ENCODE data around the gene PGAP3. TPM values are rescaled to one million over a fixed set of nuclear protein-coding genes. Genes with fewer than 3 reads are reported as not detected.
"Not testable (repeated sequence)": the region's sequence is repeated elsewhere in the genome, so short reads cannot be mapped to it uniquely, and the experiment has no call there.

Gene PGAP3
- total RNA-seq, 2 donors from 2014 or later = 7.9 to 16.0 TPM

DNA sequence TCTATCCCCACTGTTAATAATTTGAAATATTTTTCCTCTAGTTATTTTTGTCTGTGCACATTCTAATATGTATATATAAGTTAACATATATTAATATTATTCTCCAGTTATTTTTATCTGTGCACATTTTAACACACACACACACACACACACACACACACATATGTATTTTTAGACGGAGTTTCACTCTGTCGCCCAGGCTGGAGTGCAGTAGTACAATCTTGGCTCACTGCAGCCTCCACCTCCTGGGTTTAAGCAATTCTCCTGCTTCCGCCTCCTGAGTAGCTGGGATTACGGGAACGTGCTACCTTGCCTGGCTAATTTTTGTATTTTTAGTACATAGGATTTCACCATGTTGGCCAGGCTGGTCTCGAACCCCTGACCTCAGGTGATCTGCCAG is 29.8 kb upstream of the PGAP3 start:
- DNase-seq (ENCODE audit: low spot score in 2 of 2) = no peak
- no peaks in the 10 kb centered on the region for H3K9me3 Mint-ChIP-seq
- H3K27ac Mint-ChIP-seq = no peak overlapping the region
- H3K36me3 Mint-ChIP-seq = no peaks in the 10 kb centered on the region
- ATAC-seq = no peak

DNA sequence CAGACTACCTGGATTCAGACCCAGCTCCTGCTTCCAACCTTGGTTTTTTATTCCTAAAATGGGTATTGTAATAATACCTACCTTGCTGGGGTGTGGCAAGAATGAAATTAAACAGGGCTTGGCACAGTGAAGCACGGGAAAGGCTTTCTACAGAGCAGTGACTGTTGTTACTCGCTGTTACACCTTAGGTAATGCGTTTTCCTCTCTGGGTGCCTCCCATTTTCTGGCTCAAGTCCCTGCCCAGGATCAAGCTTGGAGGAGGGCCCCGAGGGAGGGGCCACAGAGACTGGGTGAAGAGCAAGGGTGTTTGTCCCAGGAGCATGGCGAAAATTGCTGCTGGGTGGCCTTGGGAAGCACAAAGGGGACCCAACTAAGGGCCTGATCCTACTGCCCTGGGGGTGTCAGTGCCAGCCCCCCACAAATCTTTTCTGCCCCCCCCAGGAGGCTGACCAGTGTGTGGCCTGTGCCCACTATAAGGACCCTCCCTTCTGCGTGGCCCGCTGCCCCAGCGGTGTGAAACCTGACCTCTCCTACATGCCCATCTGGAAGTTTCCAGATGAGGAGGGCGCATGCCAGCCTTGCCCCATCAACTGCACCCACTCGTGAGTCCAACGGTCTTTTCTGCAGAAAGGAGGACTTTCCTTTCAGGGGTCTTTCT is 29.2 kb upstream of the PGAP3 start:
- DNase-seq (ENCODE audit: low spot score in 2 of 2) = no peak
- no peaks in the 10 kb centered on the region for H3K9me3 Mint-ChIP-seq
- H3K27ac Mint-ChIP-seq = no peak overlapping the region
- no peak for ATAC-seq
- H3K36me3 Mint-ChIP-seq = no peaks in the 10 kb centered on the region

DNA sequence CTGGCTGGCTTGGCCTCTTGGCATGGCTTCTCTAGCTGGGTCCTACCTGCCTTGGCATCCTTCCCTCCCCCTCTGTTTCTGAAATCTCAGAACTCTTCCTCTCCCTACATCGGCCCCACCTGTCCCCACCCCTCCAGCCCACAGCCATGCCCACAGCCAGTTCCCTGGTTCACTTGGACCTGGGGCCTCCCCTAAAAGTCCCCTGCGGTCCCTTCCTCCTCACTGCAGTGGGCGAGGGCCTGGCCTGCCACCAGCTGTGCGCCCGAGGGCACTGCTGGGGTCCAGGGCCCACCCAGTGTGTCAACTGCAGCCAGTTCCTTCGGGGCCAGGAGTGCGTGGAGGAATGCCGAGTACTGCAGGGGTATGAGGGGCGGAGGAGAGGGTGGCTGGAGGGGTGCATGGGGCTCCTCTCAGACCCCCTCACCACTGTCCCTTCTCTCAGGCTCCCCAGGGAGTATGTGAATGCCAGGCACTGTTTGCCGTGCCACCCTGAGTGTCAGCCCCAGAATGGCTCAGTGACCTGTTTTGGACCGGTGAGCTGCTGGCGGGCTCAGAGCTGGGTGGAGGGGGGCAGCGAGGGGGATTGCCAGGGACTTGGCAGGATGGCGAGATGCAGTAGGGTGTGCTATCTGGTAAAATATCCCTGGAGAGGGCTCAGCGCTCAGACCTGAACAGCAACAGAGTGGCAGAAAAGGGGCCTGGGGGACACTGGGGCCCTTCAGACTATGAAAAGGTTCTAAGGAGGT is 28.4 kb upstream of the PGAP3 start:
- DNase-seq (ENCODE audit: low spot score in 2 of 2) (no peak), ATAC-seq (no peak)
- no peaks in the 10 kb centered on the region for H3K9me3 Mint-ChIP-seq
- no peak overlapping the region for H3K27ac Mint-ChIP-seq
- H3K36me3 Mint-ChIP-seq = no peaks in the 10 kb centered on the region

DNA sequence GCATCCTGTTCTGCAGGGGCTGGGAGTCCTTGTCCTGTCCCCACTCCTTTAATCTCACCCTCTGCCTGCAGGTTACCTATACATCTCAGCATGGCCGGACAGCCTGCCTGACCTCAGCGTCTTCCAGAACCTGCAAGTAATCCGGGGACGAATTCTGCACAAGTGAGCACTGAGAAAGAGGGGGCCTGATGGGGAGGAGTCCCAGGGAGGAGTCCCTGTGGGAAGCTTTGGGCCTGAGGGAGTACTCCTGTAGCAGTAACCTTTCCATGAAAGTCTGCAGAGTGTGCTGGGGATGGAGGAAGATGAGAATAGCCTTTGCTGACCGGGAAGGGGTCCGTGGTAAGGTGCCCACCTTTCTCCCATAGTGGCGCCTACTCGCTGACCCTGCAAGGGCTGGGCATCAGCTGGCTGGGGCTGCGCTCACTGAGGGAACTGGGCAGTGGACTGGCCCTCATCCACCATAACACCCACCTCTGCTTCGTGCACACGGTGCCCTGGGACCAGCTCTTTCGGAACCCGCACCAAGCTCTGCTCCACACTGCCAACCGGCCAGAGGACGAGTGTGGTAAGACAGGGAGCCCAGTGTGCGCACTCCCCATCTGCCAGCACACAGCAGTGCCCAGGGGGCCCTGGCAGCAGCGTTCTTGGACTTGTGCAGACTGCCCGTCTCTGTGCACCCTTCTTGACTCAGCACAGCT is 27.7 kb upstream of the PGAP3 start:
- DNase-seq (ENCODE audit: low spot score in 2 of 2) (no peak), ATAC-seq (no peak)
- H3K9me3 Mint-ChIP-seq = no peaks in the 10 kb centered on the region
- no peaks in the 10 kb centered on the region for H3K36me3 Mint-ChIP-seq
- no peak overlapping the region for H3K27ac Mint-ChIP-seq

DNA sequence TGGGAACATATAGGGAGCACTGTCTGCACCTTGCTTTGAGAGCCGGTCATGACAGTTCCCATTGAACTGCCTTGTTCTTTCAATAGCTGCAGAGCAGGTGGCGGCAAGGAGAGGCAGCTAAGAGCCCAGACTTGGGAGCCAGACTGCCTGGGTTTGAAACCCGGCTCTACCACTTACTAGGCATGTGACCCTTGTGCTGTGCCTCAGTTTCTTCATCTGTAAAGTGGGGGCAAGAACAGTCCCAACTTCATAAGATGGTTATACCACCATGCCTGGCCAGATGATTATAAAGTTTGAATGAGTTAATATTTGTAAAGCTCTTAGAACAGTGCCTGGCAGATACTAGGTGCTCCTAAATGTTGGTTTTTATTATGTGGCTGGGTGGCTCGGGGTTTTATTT is 26.4 kb upstream of the PGAP3 start:
- H3K36me3 Mint-ChIP-seq = no peaks in the 10 kb centered on the region
- no peak for DNase-seq (ENCODE audit: low spot score in 2 of 2)
- no peaks in the 10 kb centered on the region for H3K9me3 Mint-ChIP-seq
- ATAC-seq = no peak
- H3K27ac Mint-ChIP-seq = no peak overlapping the region

DNA sequence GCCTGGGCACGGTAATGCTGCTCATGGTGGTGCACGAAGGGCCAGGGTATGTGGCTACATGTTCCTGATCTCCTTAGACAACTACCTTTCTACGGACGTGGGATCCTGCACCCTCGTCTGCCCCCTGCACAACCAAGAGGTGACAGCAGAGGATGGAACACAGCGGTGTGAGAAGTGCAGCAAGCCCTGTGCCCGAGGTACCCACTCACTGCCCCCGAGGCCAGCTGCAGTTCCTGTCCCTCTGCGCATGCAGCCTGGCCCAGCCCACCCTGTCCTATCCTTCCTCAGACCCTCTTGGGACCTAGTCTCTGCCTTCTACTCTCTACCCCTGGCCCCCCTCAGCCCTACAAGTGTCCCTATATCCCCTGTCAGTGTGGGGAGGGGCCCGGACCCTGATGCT is 24.0 kb upstream of the PGAP3 start:
- ATAC-seq = no peak

DNA sequence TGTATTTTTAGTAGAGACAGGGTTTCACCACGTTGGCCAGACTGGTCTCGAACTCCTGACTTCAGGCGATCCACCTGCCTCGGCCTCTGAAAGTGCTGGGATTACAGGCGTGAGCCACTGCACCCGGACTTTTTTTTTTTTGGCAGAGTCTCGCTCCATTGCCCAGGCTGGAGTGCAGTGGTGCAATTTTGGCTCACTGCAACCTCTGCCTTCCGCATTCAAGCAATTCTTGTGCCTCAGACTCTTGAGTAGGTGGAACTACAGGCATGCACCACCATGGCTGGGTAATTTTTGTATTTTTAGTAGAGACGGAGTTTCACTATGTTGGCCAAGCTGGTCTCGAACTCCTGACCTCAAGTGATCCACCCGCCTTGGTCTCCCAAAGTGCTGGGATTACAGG is 23.2 kb upstream of the PGAP3 start:
- not testable (repeated sequence) for DNase-seq (ENCODE audit: low spot score in 2 of 2); H3K27ac Mint-ChIP-seq; H3K36me3 Mint-ChIP-seq; H3K9me3 Mint-ChIP-seq; ATAC-seq

More for the DNA sequence above, 24.0 kb upstream of the PGAP3 start:
- Mint-ChIP-seq H3K9me3 (no peaks in the 10 kb centered on the region), H3K27ac (no peak overlapping the region), H3K36me3 (no peaks in the 10 kb centered on the region)
- no peak for DNase-seq (ENCODE audit: low spot score in 2 of 2)

DNA sequence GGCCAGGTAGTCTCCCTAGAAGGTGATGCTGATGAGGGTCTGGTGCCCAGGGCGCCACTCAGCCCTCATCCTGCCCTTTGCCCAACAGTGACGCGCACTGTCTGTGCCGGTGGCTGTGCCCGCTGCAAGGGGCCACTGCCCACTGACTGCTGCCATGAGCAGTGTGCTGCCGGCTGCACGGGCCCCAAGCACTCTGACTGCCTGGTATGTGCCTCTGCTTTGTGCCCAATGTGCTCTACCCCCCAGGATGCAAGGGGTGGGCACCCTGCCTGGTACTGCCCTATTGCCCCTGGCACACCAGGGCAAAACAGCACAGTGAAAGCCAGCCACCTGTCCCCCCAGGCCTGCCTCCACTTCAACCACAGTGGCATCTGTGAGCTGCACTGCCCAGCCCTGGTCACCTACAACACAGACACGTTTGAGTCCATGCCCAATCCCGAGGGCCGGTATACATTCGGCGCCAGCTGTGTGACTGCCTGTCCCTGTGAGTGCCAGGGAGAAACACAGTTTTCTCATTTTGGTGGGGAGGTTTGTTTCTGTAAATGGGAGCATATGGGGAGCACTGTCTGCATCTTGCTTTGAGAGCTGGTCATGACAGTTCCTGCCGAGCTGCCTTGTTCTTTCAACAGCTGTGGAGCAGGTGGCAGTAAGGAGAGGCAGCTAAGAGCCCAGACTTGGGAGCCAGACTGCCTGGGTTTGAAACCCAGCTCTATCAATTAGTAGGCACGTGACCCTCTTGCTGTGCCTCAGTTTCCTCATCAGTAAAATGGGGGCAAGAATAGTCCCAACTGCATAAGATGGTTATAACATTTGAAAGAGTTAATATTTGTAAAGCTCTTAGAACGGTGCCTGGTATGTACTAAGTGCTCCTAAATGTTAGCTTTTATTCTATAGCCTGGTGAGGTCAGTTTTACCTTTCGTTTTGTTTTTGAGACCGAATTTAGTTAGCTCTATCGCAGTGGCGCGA is 22.4 kb upstream of the PGAP3 start:
- peak overlapping the region in 1 of 2 donors; percentile 27 for H3K27ac Mint-ChIP-seq
- DNase-seq (ENCODE audit: low spot score in 2 of 2) (no peak), ATAC-seq (no peak)
- no peaks in the 10 kb centered on the region for H3K36me3 Mint-ChIP-seq
- no peaks in the 10 kb centered on the region for H3K9me3 Mint-ChIP-seq

DNA sequence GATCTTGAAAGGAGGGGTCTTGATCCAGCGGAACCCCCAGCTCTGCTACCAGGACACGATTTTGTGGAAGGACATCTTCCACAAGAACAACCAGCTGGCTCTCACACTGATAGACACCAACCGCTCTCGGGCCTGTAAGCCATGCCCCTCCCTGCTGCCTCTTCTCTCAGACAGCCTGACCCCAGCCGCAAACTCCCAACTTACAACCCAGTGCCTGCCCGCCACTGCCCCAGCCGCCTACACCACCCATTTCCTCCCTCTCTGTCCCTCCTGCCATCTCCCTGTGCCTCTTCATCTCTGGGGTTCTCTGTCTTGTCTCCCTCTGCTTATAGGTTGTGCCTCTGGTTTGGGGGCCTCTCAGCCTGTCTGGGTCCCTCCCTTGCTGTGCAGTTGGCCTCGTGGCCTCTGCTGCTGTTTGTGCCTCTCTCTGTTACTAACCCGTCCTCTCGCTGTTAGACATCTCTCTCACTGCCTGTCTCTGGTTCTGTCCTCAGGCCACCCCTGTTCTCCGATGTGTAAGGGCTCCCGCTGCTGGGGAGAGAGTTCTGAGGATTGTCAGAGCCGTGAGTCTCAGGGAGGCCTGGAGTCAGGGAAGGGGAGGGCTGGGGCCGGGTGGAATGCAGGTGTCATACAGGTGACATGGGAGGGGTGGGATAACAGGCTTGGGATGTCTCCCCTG is 21.6 kb upstream of the PGAP3 start:
- no peak for ATAC-seq
- Mint-ChIP-seq H3K9me3 (no peaks in the 10 kb centered on the region), H3K27ac (peak overlapping the region in 1 of 2 donors; percentile 27), H3K36me3 (no peaks in the 10 kb centered on the region)
- no peak for DNase-seq (ENCODE audit: low spot score in 2 of 2)

DNA sequence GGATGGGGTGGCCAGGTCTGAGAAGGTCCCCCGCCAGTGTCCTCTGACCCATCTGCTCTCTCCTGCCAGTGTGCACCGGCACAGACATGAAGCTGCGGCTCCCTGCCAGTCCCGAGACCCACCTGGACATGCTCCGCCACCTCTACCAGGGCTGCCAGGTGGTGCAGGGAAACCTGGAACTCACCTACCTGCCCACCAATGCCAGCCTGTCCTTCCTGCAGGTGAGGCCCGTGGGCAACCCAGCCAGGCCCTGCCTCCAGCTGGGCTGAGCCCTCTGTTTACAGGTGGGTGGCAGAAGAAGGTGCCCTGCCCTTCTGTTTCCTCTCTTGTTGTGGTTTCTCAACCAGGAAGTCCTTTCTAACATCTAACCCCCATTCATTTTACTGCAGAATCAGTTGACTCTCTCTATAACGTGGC is 19.1 kb upstream of the PGAP3 start:
- ATAC-seq (peak; percentile 18 to 38), DNase-seq (ENCODE audit: low spot score in 2 of 2) (no peak)
- H3K27ac Mint-ChIP-seq = peak overlapping the region in 1 of 2 donors; percentile 74
- H3K36me3 Mint-ChIP-seq = no peaks in the 10 kb centered on the region
- H3K9me3 Mint-ChIP-seq = no peaks in the 10 kb centered on the region

DNA sequence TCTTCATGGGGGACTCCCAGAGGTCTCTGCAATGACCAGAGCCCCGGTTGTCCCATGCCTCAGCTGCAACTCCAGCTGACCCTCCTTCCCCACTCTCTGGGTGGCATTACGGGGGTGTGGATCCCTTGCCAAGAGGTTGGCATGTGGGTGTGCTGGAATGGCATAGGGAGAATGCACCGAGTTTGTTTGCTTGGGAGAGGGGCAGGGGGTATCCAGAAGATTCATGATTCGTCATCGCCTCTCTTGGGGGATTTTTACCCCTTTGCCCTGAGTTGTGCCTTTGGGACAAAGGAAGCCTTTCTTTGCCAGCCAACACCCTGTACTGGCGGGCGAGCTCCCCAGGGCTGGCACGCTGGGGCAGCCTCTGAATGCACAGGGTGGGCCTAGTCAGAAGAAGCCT is 18.5 kb upstream of the PGAP3 start:
- ATAC-seq = no peak
- H3K27ac Mint-ChIP-seq = no peak overlapping the region
- H3K36me3 Mint-ChIP-seq = no peaks in the 10 kb centered on the region

DNA sequence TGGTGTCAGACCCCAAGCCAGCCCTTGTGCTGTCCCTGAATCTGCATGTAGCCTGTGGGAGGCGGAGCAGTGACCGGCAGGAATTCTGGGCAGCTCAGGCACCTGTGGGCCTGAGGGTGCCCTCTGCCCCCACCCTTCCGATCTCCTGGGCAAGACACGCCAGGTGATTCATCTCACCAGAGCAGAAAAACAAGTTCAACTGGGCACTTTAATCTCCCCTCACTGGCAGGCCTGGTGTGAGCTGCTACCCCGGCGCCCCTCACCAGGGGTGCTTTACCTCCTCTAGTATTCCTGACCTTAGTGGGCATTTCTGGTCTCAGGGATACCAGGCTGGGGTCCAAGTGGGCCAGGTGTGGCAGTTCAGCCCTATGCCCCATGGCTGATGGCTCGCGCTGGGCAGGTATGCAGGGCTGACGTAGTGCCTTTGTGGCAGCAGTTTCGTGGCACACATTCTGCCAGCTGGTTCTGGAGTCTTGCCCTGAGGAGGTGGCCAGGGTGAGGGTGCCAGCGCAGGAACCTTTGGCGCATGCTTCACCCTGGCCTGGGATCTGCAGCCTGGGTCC is 18.0 kb upstream of the PGAP3 start:
- Mint-ChIP-seq H3K36me3 (no peaks in the 10 kb centered on the region), H3K27ac (no peak overlapping the region), H3K9me3 (no peaks in the 10 kb centered on the region)
- no peak for ATAC-seq
- DNase-seq (ENCODE audit: low spot score in 2 of 2) = no peak

More for the DNA sequence above, 18.5 kb upstream of the PGAP3 start:
- H3K9me3 Mint-ChIP-seq = no peaks in the 10 kb centered on the region
- no peak for DNase-seq (ENCODE audit: low spot score in 2 of 2)

DNA sequence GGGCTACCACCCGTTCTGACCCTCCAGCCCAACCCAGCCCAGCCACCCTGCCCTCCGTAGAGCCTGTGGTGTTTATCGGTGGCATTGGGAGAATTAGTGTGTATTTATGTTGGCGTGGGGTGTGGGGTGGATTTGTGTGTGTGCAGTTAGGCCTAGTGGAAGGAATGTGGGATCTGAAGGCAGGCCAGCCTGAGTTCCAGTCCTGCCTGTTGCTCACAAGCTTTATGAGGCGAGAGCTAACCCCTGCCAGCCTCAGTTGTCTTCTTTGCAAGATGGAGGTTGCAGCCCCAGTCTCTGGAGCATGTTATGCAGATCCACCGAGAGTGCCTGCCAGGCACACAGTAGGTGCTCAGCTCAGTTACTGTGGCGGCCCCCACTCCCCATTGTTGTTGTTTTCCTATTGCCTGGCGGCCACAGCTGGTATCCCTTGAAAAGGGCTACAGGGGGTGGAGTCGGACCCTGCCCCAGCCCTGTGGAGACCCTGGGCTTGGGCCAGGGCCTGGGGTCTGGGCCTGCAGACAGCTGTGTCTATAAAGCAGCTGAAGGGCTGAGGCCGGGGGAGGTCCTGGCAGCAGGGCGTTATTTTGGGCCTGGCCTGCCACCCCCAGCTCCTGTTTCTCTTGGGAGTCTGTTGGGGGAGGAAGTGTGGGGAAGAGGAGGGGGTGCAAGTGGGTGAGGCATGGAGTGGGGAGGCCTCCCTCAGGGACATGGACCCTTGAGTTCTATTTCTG is 17.1 kb upstream of the PGAP3 start:
- H3K27ac Mint-ChIP-seq = no peak overlapping the region
- no peaks in the 10 kb centered on the region for H3K36me3 Mint-ChIP-seq
- no peak for ATAC-seq
- H3K9me3 Mint-ChIP-seq = no peaks in the 10 kb centered on the region
- no peak for DNase-seq (ENCODE audit: low spot score in 2 of 2)

DNA sequence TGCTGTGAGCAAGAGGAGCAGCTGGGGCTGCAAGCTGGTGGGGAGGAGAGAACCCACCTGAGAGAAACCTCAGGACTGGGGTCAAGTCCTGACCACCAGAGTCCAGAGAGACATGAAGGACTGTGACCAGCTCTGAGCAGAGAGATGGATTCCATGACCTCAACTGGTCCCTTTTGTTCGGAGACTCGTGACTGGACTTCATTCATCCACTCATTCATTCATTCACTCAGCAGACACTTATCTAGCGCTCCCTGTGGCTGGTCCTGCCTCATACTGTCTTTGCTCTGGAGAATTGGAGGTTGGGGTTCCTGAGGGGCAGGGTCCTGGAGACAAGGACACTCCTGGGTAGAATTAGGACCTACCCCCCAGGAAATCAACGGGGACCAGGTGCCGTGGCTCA is 16.1 kb upstream of the PGAP3 start:
- ATAC-seq (no peak), DNase-seq (ENCODE audit: low spot score in 2 of 2) (no peak)
- H3K9me3 Mint-ChIP-seq = no peaks in the 10 kb centered on the region
- peak overlapping the region in 1 of 2 donors; percentile 16 for H3K27ac Mint-ChIP-seq
- no peaks in the 10 kb centered on the region for H3K36me3 Mint-ChIP-seq

Data from activated naive CD4-positive, alpha-beta T cell treated with anti-CD3 and anti-CD28 coated beads, Interleukin-2, amount 50 U/mL, for 72 hours (primary cell).